ENCODE data around the gene SFMBT2.

SFMBT2 gene

GRCh38 chr10:7333961-7334641, 76.7 kb downstream of the SFMBT2 start:
- no peak overlapping the region for H3K27ac ChIP-seq
- no peak overlapping the region for H3K9ac ChIP-seq
- H4K20me1 ChIP-seq (ENCODE audit: insufficient read depth): peaks cover 5% of the 10 kb centered on the region; the same call in 1 of the 2 replicates
- no peak overlapping the region for H2AFZ ChIP-seq (ENCODE audit: low read depth)
- TF ChIP-seq CTCF (conservative IDR thresholded peaks at IDR 0.05; ENCODE audit: low read depth, low read length): no peak
- no peak overlapping the region for H3K4me3 ChIP-seq (IDR thresholded peaks at IDR 0.05; ENCODE audit: insufficient read depth, low read depth, low read length)
- H3K4me2 ChIP-seq: no peak overlapping the region
- no peaks in the 10 kb centered on the region for H3K36me3 ChIP-seq (ENCODE audit: insufficient read depth)
- no peaks in the 10 kb centered on the region for H3K4me1 ChIP-seq (ENCODE audit: low read depth, poor library complexity, severe bottlenecking)
- H3K27me3 ChIP-seq (ENCODE audit: insufficient read depth, low read depth): no peaks in the 10 kb centered on the region
- H3K79me2 ChIP-seq (ENCODE audit: insufficient read depth, low read depth): peaks cover 95% of the 10 kb centered on the region

DNA sequence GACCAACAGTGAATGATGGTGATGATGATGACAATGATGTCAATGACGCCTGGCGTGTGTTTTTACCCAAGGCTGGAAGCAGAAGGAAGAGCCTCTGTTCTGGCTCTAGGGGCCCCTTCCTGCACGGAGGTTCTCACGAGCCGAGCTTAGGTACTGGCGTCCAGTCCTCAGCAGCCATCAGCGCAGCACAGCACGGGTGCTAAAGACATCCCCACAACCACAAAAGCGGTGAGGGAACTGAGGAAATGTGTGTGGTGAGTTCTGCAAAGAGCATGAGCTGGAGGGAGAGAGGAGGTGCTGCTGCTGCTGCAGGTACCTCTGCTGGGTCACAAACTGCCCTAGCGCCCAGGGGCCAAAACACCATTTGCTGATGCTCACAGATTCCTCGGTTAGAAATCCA, 81.6 kb downstream of the SFMBT2 start:
- Histone ChIP-seq H3K4me1 (ENCODE audit: low read depth, poor library complexity, severe bottlenecking) (no peaks in the 10 kb centered on the region), H3K36me3 (ENCODE audit: insufficient read depth) (no peaks in the 10 kb centered on the region), H4K20me1 (ENCODE audit: insufficient read depth) (0 out of 2 replicates have a peak, but pooled peaks cover 8% of the 10 kb centered on the region), H3K4me2 (no peak overlapping the region), H3K27me3 (ENCODE audit: insufficient read depth, low read depth) (no peaks in the 10 kb centered on the region), H2AFZ (ENCODE audit: low read depth) (no peak overlapping the region), H3K27ac (no peak overlapping the region), H3K9ac (no peak overlapping the region), H3K79me2 (ENCODE audit: insufficient read depth, low read depth) (peaks cover 95% of the 10 kb centered on the region), H3K4me3 (IDR thresholded peaks at IDR 0.05; ENCODE audit: insufficient read depth, low read depth, low read length) (no peak overlapping the region)
- no peak for TF ChIP-seq CTCF (conservative IDR thresholded peaks at IDR 0.05; ENCODE audit: low read depth, low read length)

- H3K79me2 ChIP-seq (ENCODE audit: insufficient read depth, low read depth): peaks cover 98% of the 10 kb centered on the region
- 0 out of 2 replicates have a peak, but pooled peaks cover 8% of the 10 kb centered on the region for H4K20me1 ChIP-seq (ENCODE audit: insufficient read depth)
- no peak overlapping the region for H3K27ac ChIP-seq
- H3K27me3 ChIP-seq (ENCODE audit: insufficient read depth, low read depth): no peaks in the 10 kb centered on the region
- no peak overlapping the region for H3K9ac ChIP-seq
- no peaks in the 10 kb centered on the region for H3K36me3 ChIP-seq (ENCODE audit: insufficient read depth)
- no peak overlapping the region for H2AFZ ChIP-seq (ENCODE audit: low read depth)
- H3K4me3 ChIP-seq (IDR thresholded peaks at IDR 0.05; ENCODE audit: insufficient read depth, low read depth, low read length): no peak overlapping the region
- H3K4me2 ChIP-seq: no peak overlapping the region
- H3K4me1 ChIP-seq (ENCODE audit: low read depth, poor library complexity, severe bottlenecking): no peaks in the 10 kb centered on the region
- no peak for TF ChIP-seq CTCF (conservative IDR thresholded peaks at IDR 0.05; ENCODE audit: low read depth, low read length)
These were observed 82.9 kb downstream of the SFMBT2 start for GRCh38 chr10:7327885-7328284.

DNA sequence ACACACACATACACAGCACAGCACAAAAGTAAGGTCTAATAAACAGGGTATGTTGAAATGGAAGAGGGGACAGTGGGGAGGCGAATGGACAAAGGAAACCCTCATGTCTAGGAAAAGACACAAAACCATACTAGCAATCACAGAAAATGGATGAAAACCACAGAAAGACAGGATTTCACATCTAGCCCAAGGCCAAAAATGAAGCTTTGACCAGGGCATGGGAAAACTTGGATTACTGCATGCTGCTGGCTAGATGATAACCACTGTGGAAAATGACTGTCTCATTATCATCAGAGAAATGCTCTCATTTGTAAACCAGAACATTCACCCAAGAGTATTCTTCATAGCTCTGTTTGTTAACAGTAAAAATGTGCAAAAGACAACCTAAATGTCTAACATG, 88.2 kb downstream of the SFMBT2 start:
- Histone ChIP-seq H3K27me3 (ENCODE audit: insufficient read depth, low read depth) (no peaks in the 10 kb centered on the region), H4K20me1 (ENCODE audit: insufficient read depth) (peaks cover 14% of the 10 kb centered on the region; the same call in 1 of the 2 replicates), H3K4me1 (ENCODE audit: low read depth, poor library complexity, severe bottlenecking) (peaks cover 28% of the 10 kb centered on the region), H3K36me3 (ENCODE audit: insufficient read depth) (no peaks in the 10 kb centered on the region), H3K9ac (no peak overlapping the region), H3K4me2 (no peak overlapping the region), H2AFZ (ENCODE audit: low read depth) (no peak overlapping the region), H3K79me2 (ENCODE audit: insufficient read depth, low read depth) (peaks cover 95% of the 10 kb centered on the region), H3K4me3 (IDR thresholded peaks at IDR 0.05; ENCODE audit: insufficient read depth, low read depth, low read length) (no peak overlapping the region), H3K27ac (no peak overlapping the region)
- TF ChIP-seq CTCF (conservative IDR thresholded peaks at IDR 0.05; ENCODE audit: low read depth, low read length): no peak

All from KMS-11 (cell line).